ENCODE results near the gene IZUMO2. TPM values are rescaled to one million over a fixed set of nuclear protein-coding genes. Genes with fewer than 3 reads are reported as not detected.

IZUMO2 gene
- total and polyA plus RNA-seq, 9 of the 15 experiments (the other 6 are each of a cell fraction or from before 2014, with no cell fraction given) = not detected

DNA sequence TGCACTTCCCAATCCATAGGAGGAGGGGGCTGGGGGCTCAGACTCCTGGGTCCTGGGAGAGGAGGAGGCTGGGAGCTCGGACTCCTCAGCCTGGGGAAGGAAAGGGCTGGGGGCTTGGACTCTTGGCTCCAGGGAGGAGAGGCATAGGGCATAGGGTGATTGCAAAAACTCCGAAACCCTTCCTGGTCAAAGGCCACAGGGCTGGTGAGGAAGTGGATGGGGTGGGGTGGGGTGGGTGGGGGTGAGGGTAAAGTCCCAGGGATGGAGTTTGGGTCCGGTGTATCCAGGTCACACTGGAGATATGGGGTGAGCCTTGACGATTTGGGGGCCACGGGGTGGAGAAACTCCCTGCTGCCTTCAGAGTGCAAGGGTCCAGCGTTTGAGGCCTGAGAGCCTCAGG is 43.1 kb upstream of the IZUMO2 start:
- Histone ChIP-seq H2AFZ (ENCODE audit: low read depth, low read length) (no peak overlapping the region), H3K36me3 (ENCODE audit: control insufficient read depth, insufficient read depth, low read length) (no peaks in the 10 kb centered on the region), H3K4me3 (no peak overlapping the region), H3K4me2 (ENCODE audit: insufficient read depth, low read length) (no peak overlapping the region), H3K79me2 (ENCODE audit: control insufficient read depth, insufficient read depth, low read length) (no peaks in the 10 kb centered on the region), H3K9me1 (ENCODE audit: control insufficient read depth, insufficient read depth, low read length) (no peaks in the 10 kb centered on the region), H3K9me3 (replicated peaks; ENCODE audit: control insufficient read depth, insufficient read depth, low read depth, low read length) (no peaks in the 10 kb centered on the region), H4K20me1 (replicated peaks; ENCODE audit: control insufficient read depth, insufficient read depth, low read length) (no peaks in the 10 kb centered on the region; the same call in 1 of the 2 replicates), H3K27me3 (ENCODE audit: control insufficient read depth in 2 of 2, insufficient read depth in 2 of 2, low read length in 2 of 2) (peaks cover 4 to 8% of the 10 kb centered on the region in 2 experiments; a peak in 1 of 5 replicates), H3K4me1 (replicated peaks in 1 of 2; ENCODE audit: control insufficient read depth in 2 of 2, insufficient read depth in 2 of 2, low read length in 2 of 2) (peaks cover 0 to 24% of the 10 kb centered on the region in 2 experiments; a peak in 2 of 5 replicates), H3K27ac (ENCODE audit: extremely low read depth, low read depth, low read length) (no peak overlapping the region), H3K9ac (ENCODE audit: insufficient read depth in 1 of 2, low read depth in 2 of 2, low read length in 2 of 2) (peak overlapping the region in 1 of 2 experiments; percentile 61; a peak in 1 of 4 replicates)
- in situ Hi-C loops (cut with MboI) = no loop called here
- DNase-seq (ENCODE audit: extremely low read depth in 1 of 4, low spot score in 3 of 4) (no peak), FAIRE-seq (no peak), ATAC-seq (no peak)
- intact Hi-C loops (cut with micrococcal nuclease) = no loop called here
- ChIA-PET POLR2A (no interaction called here), CTCF (ENCODE audit: low intra/inter-chr PET ratio) (no interaction called here)
- WGBS (ENCODE audit: insufficient coverage, low coverage, missing lambda C conversion rate) = 0% methylated on average over 1 of the region's 6 CpGs
- no peak for TF ChIP-seq ZNF324 (CRISPR knock-in tag; IDR thresholded peaks at IDR 0.05)
- TF ChIP-seq ZNF12 (CRISPR knock-in tag; IDR thresholded peaks at IDR 0.05) = no peak
- no peak for TF ChIP-seq NR2F6 (CRISPR knock-in tag; IDR thresholded peaks at IDR 0.05)
- TF ChIP-seq MCM2 (IDR thresholded peaks at IDR 0.05; ENCODE audit: low read depth) = no peak
- TF ChIP-seq, protein P1, sequence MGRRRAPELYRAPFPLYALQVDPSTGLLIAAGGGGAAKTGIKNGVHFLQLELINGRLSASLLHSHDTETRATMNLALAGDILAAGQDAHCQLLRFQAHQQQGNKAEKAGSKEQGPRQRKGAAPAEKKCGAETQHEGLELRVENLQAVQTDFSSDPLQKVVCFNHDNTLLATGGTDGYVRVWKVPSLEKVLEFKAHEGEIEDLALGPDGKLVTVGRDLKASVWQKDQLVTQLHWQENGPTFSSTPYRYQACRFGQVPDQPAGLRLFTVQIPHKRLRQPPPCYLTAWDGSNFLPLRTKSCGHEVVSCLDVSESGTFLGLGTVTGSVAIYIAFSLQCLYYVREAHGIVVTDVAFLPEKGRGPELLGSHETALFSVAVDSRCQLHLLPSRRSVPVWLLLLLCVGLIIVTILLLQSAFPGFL (CRISPR knock-in tag; IDR thresholded peaks at IDR 0.05) = no peak
- TF ChIP-seq POLR3A (IDR thresholded peaks at IDR 0.05; ENCODE audit: borderline replicate concordance, extremely low read depth, insufficient read depth, insufficient read length) = no peak
- TF ChIP-seq, protein P2, sequence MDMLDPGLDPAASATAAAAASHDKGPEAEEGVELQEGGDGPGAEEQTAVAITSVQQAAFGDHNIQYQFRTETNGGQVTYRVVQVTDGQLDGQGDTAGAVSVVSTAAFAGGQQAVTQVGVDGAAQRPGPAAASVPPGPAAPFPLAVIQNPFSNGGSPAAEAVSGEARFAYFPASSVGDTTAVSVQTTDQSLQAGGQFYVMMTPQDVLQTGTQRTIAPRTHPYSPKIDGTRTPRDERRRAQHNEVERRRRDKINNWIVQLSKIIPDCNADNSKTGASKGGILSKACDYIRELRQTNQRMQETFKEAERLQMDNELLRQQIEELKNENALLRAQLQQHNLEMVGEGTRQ (CRISPR knock-in tag; IDR thresholded peaks at IDR 0.05) = no peak
- TF ChIP-seq, protein P3, sequence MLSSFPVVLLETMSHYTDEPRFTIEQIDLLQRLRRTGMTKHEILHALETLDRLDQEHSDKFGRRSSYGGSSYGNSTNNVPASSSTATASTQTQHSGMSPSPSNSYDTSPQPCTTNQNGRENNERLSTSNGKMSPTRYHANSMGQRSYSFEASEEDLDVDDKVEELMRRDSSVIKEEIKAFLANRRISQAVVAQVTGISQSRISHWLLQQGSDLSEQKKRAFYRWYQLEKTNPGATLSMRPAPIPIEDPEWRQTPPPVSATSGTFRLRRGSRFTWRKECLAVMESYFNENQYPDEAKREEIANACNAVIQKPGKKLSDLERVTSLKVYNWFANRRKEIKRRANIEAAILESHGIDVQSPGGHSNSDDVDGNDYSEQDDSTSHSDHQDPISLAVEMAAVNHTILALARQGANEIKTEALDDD (IDR thresholded peaks at IDR 0.05) = no peak
- TF ChIP-seq, protein P4, sequence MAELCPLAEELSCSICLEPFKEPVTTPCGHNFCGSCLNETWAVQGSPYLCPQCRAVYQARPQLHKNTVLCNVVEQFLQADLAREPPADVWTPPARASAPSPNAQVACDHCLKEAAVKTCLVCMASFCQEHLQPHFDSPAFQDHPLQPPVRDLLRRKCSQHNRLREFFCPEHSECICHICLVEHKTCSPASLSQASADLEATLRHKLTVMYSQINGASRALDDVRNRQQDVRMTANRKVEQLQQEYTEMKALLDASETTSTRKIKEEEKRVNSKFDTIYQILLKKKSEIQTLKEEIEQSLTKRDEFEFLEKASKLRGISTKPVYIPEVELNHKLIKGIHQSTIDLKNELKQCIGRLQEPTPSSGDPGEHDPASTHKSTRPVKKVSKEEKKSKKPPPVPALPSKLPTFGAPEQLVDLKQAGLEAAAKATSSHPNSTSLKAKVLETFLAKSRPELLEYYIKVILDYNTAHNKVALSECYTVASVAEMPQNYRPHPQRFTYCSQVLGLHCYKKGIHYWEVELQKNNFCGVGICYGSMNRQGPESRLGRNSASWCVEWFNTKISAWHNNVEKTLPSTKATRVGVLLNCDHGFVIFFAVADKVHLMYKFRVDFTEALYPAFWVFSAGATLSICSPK (IDR thresholded peaks at IDR 0.05; ENCODE audit: borderline replicate concordance) = no peak
- TF ChIP-seq ELF2 (CRISPR knock-in tag; IDR thresholded peaks at IDR 0.05) = no peak
- no peak for TF ChIP-seq GTF2E2 (tag; IDR thresholded peaks at IDR 0.05)
- TF ChIP-seq ZNF197 (CRISPR knock-in tag; IDR thresholded peaks at IDR 0.05; ENCODE audit: low read depth) = no peak
- no peak for TF ChIP-seq CBX2 (IDR thresholded peaks at IDR 0.05; ENCODE audit: insufficient read depth, low read length, poor library complexity, severe bottlenecking)
- no peak for TF ChIP-seq OTX1 (CRISPR knock-in tag; IDR thresholded peaks at IDR 0.05)
- no peak for TF ChIP-seq RBM34 (IDR thresholded peaks at IDR 0.05; ENCODE audit: borderline replicate concordance, insufficient read depth, low read length)
- TF ChIP-seq ZZZ3 (IDR thresholded peaks at IDR 0.05) = no peak
- BruUV-seq (replicated peaks) = no TSS peak
